Duodenal mucosa (tissue), 2 donors: ENCODE measurements around the gene EXOC8.

ENCODE experiments used
- H3K27ac ChIP-seq: one replicate; pipeline ENCODE4 v1.7.0; 2013; ENCODE audit warnings: low read depth, low read length
- H3K27me3 ChIP-seq, 2 donors: one replicate each; pipeline ENCODE4 v1.7.0; 2013; ENCODE audit warnings: low read length in 2 of 2, control low read depth in 1 of 2; ENCODE audit not compliant: insufficient read depth in 2 of 2, control insufficient read depth in 1 of 2
- H3K36me3 ChIP-seq, 2 donors: one replicate each; pipeline ENCODE4 v1.7.0; 2013; ENCODE audit warnings: low read length in 2 of 2, control low read depth in 1 of 2; ENCODE audit not compliant: insufficient read depth in 2 of 2, control insufficient read depth in 1 of 2
- H3K4me1 ChIP-seq, 2 donors: one replicate each; pipeline ENCODE4 v1.7.0; 2013; ENCODE audit warnings: low read length in 2 of 2, control low read depth in 1 of 2; ENCODE audit not compliant: insufficient read depth in 2 of 2, control insufficient read depth in 1 of 2
- H3K4me3 ChIP-seq, 2 donors: one replicate each; pipeline ENCODE4 v1.7.0; 2013; ENCODE audit warnings: low read length in 2 of 2, low read depth in 1 of 2
- H3K9ac ChIP-seq, 2 donors: one replicate each; pipeline ENCODE4 v1.7.0; 2013; ENCODE audit warnings: low read length in 2 of 2, low read depth in 1 of 2
- H3K9me3 ChIP-seq, 2 donors: one replicate each; pipeline ENCODE4 v1.7.0; 2013; ENCODE audit warnings: low read length in 2 of 2, control low read depth in 1 of 2; ENCODE audit not compliant: control insufficient read depth in 1 of 2

Gene EXOC8

GRCh38 chr1:231335663-231336602 is 1.7 kb downstream of the EXOC8 start:
- Histone ChIP-seq H3K27me3 (no peaks in the 10 kb centered on the region), H3K9ac (peak overlapping the region; percentile 81 to 92), H3K9me3 (no peaks in the 10 kb centered on the region), H3K27ac (no peak overlapping the region), H3K36me3 (peaks cover 0 to 4% of the 10 kb centered on the region in 2 donors), H3K4me1 (peaks cover 49% of the 10 kb centered on the region in 2 donors), H3K4me3 (peak overlapping the region; percentile 86 to 100)

- Histone ChIP-seq H3K9me3 (no peaks in the 10 kb centered on the region), H3K9ac (peak overlapping the region in 1 of 2 donors; percentile 17), H3K4me3 (peak overlapping the region; percentile 40 to 100), H3K27ac (no peak overlapping the region), H3K36me3 (no peaks in the 10 kb centered on the region), H3K4me1 (peaks cover 49% of the 10 kb centered on the region in 2 donors), H3K27me3 (no peaks in the 10 kb centered on the region)
Observed at GRCh38 chr1:231334952-231335351, 2.7 kb downstream of the EXOC8 start.

GRCh38 chr1:231334079-231334666 is 3.5 kb downstream of the EXOC8 start:
- H3K27ac ChIP-seq = no peak overlapping the region
- H3K27me3 ChIP-seq = no peaks in the 10 kb centered on the region
- peak overlapping the region; percentile 17 to 38 for H3K9ac ChIP-seq
- H3K4me3 ChIP-seq = peak overlapping the region; percentile 40 to 100
- H3K9me3 ChIP-seq = no peaks in the 10 kb centered on the region
- H3K4me1 ChIP-seq = peaks cover 42 to 43% of the 10 kb centered on the region in 2 donors
- H3K36me3 ChIP-seq = no peaks in the 10 kb centered on the region

- H3K27ac ChIP-seq = no peak overlapping the region
- no peak overlapping the region for H3K9ac ChIP-seq
- H3K4me3 ChIP-seq = no peak overlapping the region
- H3K9me3 ChIP-seq = no peaks in the 10 kb centered on the region
- H3K4me1 ChIP-seq = peaks cover 35 to 38% of the 10 kb centered on the region in 2 donors
- H3K27me3 ChIP-seq = no peaks in the 10 kb centered on the region
- no peaks in the 10 kb centered on the region for H3K36me3 ChIP-seq
Observed at GRCh38 chr1:231332761-231333160, 4.9 kb downstream of the EXOC8 start.

GRCh38 chr1:231329483-231329882 is 8.2 kb downstream of the EXOC8 start:
- no peaks in the 10 kb centered on the region for H3K27me3 ChIP-seq
- H3K9me3 ChIP-seq = no peaks in the 10 kb centered on the region
- H3K36me3 ChIP-seq = no peaks in the 10 kb centered on the region
- H3K4me3 ChIP-seq = no peak overlapping the region
- H3K27ac ChIP-seq = no peak overlapping the region
- H3K4me1 ChIP-seq = peaks cover 12 to 16% of the 10 kb centered on the region in 2 donors
- H3K9ac ChIP-seq = no peak overlapping the region

- Histone ChIP-seq H3K9me3 (no peaks in the 10 kb centered on the region), H3K27me3 (no peaks in the 10 kb centered on the region), H3K4me1 (no peaks in the 10 kb centered on the region), H3K4me3 (no peak overlapping the region), H3K9ac (no peak overlapping the region), H3K36me3 (no peaks in the 10 kb centered on the region), H3K27ac (no peak overlapping the region)
Observed at GRCh38 chr1:231327617-231328016, 10.0 kb downstream of the EXOC8 start.

GRCh38 chr1:231326248-231326647 is 11.4 kb downstream of the EXOC8 start:
- no peak overlapping the region for H3K9ac ChIP-seq
- H3K36me3 ChIP-seq = no peaks in the 10 kb centered on the region
- H3K27ac ChIP-seq = no peak overlapping the region
- no peak overlapping the region for H3K4me3 ChIP-seq
- H3K9me3 ChIP-seq = no peaks in the 10 kb centered on the region
- H3K27me3 ChIP-seq = no peaks in the 10 kb centered on the region
- H3K4me1 ChIP-seq = no peaks in the 10 kb centered on the region

GRCh38 chr1:231324660-231325059 is 13.0 kb downstream of the EXOC8 start:
- no peak overlapping the region for H3K27ac ChIP-seq
- no peaks in the 10 kb centered on the region for H3K4me1 ChIP-seq
- no peak overlapping the region for H3K4me3 ChIP-seq
- H3K9me3 ChIP-seq = no peaks in the 10 kb centered on the region
- H3K27me3 ChIP-seq = no peaks in the 10 kb centered on the region
- H3K36me3 ChIP-seq = no peaks in the 10 kb centered on the region
- H3K9ac ChIP-seq = no peak overlapping the region

- Histone ChIP-seq H3K4me1 (no peaks in the 10 kb centered on the region), H3K4me3 (no peak overlapping the region), H3K27me3 (no peaks in the 10 kb centered on the region), H3K27ac (no peak overlapping the region), H3K9ac (no peak overlapping the region), H3K36me3 (no peaks in the 10 kb centered on the region), H3K9me3 (no peaks in the 10 kb centered on the region)
Observed at GRCh38 chr1:231322880-231323530, 14.6 kb downstream of the EXOC8 start.

GRCh38 chr1:231319080-231319479 is 18.6 kb downstream of the EXOC8 start:
- no peaks in the 10 kb centered on the region for H3K9me3 ChIP-seq
- no peak overlapping the region for H3K4me3 ChIP-seq
- no peak overlapping the region for H3K27ac ChIP-seq
- H3K9ac ChIP-seq = no peak overlapping the region
- no peaks in the 10 kb centered on the region for H3K27me3 ChIP-seq
- H3K4me1 ChIP-seq = no peaks in the 10 kb centered on the region
- H3K36me3 ChIP-seq = no peaks in the 10 kb centered on the region
